Mesenchymal stem cell (in vitro differentiated cells and primary cell): Measurements from ENCODE around the gene TNRC6A.

Experiments used
- DNase-seq: peaks from one replicate; pipeline ENCODE4 v3.0.0-alpha.2; 2013
- H2AFZ ChIP-seq: one replicate; pipeline ENCODE4 v1.6.1; 2013; ENCODE audit warnings: low read depth, mild to moderate bottlenecking, control low read depth, inconsistent platforms, low read length, moderate library complexity
- H2AK5ac ChIP-seq: 2 replicates; pipeline ENCODE4 v1.6.1; 2013; ENCODE audit warnings: low read length, moderate library complexity, mild to moderate bottlenecking, inconsistent platforms; ENCODE audit not compliant: severe bottlenecking
- H2BK120ac ChIP-seq: one replicate; pipeline ENCODE4 v1.6.1; 2013; ENCODE audit warnings: low read depth, mild to moderate bottlenecking, inconsistent platforms, low read length, moderate library complexity
- H2BK12ac ChIP-seq, 2 experiments: one replicate each; pipeline ENCODE4 v1.6.1; 2013; ENCODE audit warnings: inconsistent platforms in 2 of 2, low read length in 2 of 2, mild to moderate bottlenecking in 2 of 2, moderate library complexity in 2 of 2, control low read depth in 1 of 2
- H2BK15ac ChIP-seq: one replicate; pipeline ENCODE4 v1.6.1; 2013; ENCODE audit warnings: mild to moderate bottlenecking, low read depth, inconsistent platforms; ENCODE audit not compliant: poor library complexity, severe bottlenecking
- H2BK5ac ChIP-seq: 2 replicates; pipeline ENCODE4 v1.6.1; 2013; ENCODE audit warnings: low read depth, mild to moderate bottlenecking, low read length, control low read depth, inconsistent platforms; ENCODE audit not compliant: poor library complexity, severe bottlenecking
- H3K14ac ChIP-seq, 2 experiments: one replicate each; pipeline ENCODE4 v1.6.1; 2013; ENCODE audit warnings: inconsistent platforms in 2 of 2, low read length in 2 of 2, control low read depth in 1 of 2, mild to moderate bottlenecking in 1 of 2, moderate library complexity in 1 of 2
- H3K18ac ChIP-seq, 2 experiments: one replicate each; pipeline ENCODE4 v1.6.1; 2013; ENCODE audit warnings: inconsistent platforms in 2 of 2, low read length in 2 of 2, control low read depth in 1 of 2, low read depth in 1 of 2, mild to moderate bottlenecking in 1 of 2
- H3K23ac ChIP-seq, 2 experiments: one replicate each; pipeline ENCODE4 v1.6.1; 2013; ENCODE audit warnings: inconsistent platforms in 2 of 2, low read length in 2 of 2, mild to moderate bottlenecking in 2 of 2, moderate library complexity in 2 of 2, control low read depth in 1 of 2
- H3K27ac ChIP-seq: 2 replicates; pipeline ENCODE4 v1.5.1; 2013; ENCODE audit warnings: mild to moderate bottlenecking, moderate library complexity, low read length, control low read depth, inconsistent platforms; ENCODE audit not compliant: poor library complexity, severe bottlenecking
- H3K27me3 ChIP-seq, 2 experiments: 2 replicates each; pipeline versions ENCODE4 v1.6.1 to v1.7.0; 2013; ENCODE audit warnings: low read length in 2 of 2, mild to moderate bottlenecking in 2 of 2, moderate library complexity in 2 of 2, control low read depth in 1 of 2, inconsistent platforms in 1 of 2; ENCODE audit not compliant: control insufficient read depth in 1 of 2, insufficient read depth in 1 of 2
- H3K36me3 ChIP-seq, 2 experiments: 2 replicates each; pipeline versions ENCODE4 v1.6.1 to v1.7.0; 2013; ENCODE audit warnings: low read length in 2 of 2, control low read depth in 1 of 2, inconsistent platforms in 1 of 2, low read depth in 1 of 2, mild to moderate bottlenecking in 1 of 2; ENCODE audit not compliant: insufficient read depth in 2 of 2, control insufficient read depth in 1 of 2
- H3K4ac ChIP-seq, 2 experiments: one replicate each; pipeline ENCODE4 v1.6.1; 2013; ENCODE audit warnings: inconsistent platforms in 2 of 2, low read length in 2 of 2, mild to moderate bottlenecking in 2 of 2, moderate library complexity in 2 of 2, control low read depth in 1 of 2, low read depth in 1 of 2
- H3K4me1 ChIP-seq: 2 replicates; pipeline ENCODE4 v1.6.1; 2013; ENCODE audit warnings: low read depth, low read length, control low read depth; ENCODE audit not compliant: control insufficient read depth, insufficient read depth
- H3K4me2 ChIP-seq: 2 replicates; pipeline ENCODE4 v1.6.1; 2013; ENCODE audit warnings: low read length, mild to moderate bottlenecking, inconsistent platforms; ENCODE audit not compliant: poor library complexity, severe bottlenecking
- H3K4me3 ChIP-seq, 2 experiments: 2 replicates each; pipeline versions ENCODE4 v1.5.1 to v1.7.0; 2013; ENCODE audit warnings: low read length in 2 of 2, mild to moderate bottlenecking in 2 of 2, control low read depth in 1 of 2, low read depth in 1 of 2; ENCODE audit not compliant: insufficient read depth in 1 of 2
- H3K79me1 ChIP-seq: replicated peaks from 2 replicates; pipeline ENCODE4 v1.6.1; 2013; ENCODE audit warnings: mild to moderate bottlenecking, control low read depth, low read length, inconsistent platforms; ENCODE audit not compliant: poor library complexity, severe bottlenecking
- H3K9ac ChIP-seq: 2 replicates; pipeline ENCODE4 v1.7.0; 2013; ENCODE audit warnings: mild to moderate bottlenecking, low read length, moderate library complexity
- H3K9me3 ChIP-seq: 2 replicates; pipeline ENCODE4 v1.7.0; 2013; ENCODE audit warnings: mild to moderate bottlenecking, low read length; ENCODE audit not compliant: control insufficient read depth
- H4K8ac ChIP-seq: one replicate; pipeline ENCODE4 v1.6.1; 2013; ENCODE audit warnings: inconsistent platforms, mild to moderate bottlenecking, low read length, moderate library complexity
- H4K91ac ChIP-seq: one replicate; pipeline ENCODE4 v1.6.1; 2013; ENCODE audit warnings: mild to moderate bottlenecking, low read length, inconsistent platforms
- WGBS: methylation state at CpG from one replicate; pipeline ENCODE4 v1.1.7; 2013; ENCODE audit warnings: mixed read lengths; 5-methylcytosine and 5-hydroxymethylcytosine counted together

The TNRC6A gene

DNA sequence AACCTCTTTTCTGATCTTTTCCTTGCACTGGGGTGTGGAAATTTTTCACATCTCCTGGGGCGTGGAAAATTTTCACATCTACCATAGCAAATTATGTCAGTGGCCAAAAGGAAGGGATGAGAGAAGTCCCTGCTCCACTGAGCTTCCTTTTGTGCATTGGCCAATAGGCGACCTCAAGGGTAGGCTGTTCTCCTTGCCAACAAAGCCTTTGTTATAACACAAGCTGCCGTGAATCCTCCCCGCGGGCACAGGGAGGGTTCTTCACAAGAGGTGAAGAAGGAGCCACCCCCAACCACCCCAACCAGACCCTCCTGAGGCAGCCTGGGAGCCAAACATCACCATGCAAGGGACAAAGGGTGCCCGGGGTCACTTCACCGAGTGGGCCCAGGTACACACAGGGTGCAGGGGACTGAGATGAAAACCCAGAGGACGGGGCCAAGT is 122.8 kb downstream of the TNRC6A start:
- Histone ChIP-seq H3K9ac (no peak overlapping the region), H4K91ac (no peak overlapping the region), H2BK120ac (no peak overlapping the region), H3K4me1 (peaks cover 17% of the 10 kb centered on the region), H2BK12ac (no peak overlapping the region), H3K27ac (no peak overlapping the region), H3K4me3 (no peak overlapping the region), H2AK5ac (no peak overlapping the region), H3K4ac (no peak overlapping the region), H2BK15ac (no peak overlapping the region), H3K14ac (no peak overlapping the region), H3K9me3 (no peaks in the 10 kb centered on the region), H3K27me3 (no peaks in the 10 kb centered on the region), H2BK5ac (no peak overlapping the region), H3K18ac (no peak overlapping the region), H3K36me3 (no peaks in the 10 kb centered on the region), H3K4me2 (no peak overlapping the region), H2AFZ (no peak overlapping the region), H4K8ac (peak overlapping the region; percentile 55), H3K23ac (no peak overlapping the region), H3K79me1 (no peaks in the 10 kb centered on the region)
- 90% methylated on average over 8 of the region's 8 CpGs for WGBS
- DNase-seq, result no peak

- no peak for DNase-seq
- H3K36me3 ChIP-seq, result no peaks in the 10 kb centered on the region
- H3K4me1 ChIP-seq, result peaks cover 15% of the 10 kb centered on the region
- no peak overlapping the region for H3K9ac ChIP-seq
- no peaks in the 10 kb centered on the region for H3K79me1 ChIP-seq
- no peak overlapping the region for H4K8ac ChIP-seq
- no peak overlapping the region for H2BK120ac ChIP-seq
- H3K23ac ChIP-seq, result no peak overlapping the region
- H2AK5ac ChIP-seq, result no peak overlapping the region
- H2BK12ac ChIP-seq, result peak overlapping the region; percentile 11 to 32
- no peak overlapping the region for H3K4ac ChIP-seq
- H4K91ac ChIP-seq, result peak overlapping the region; percentile 9
- no peak overlapping the region for H2BK5ac ChIP-seq
- H3K27ac ChIP-seq, result no peak overlapping the region
- H3K27me3 ChIP-seq, result no peaks in the 10 kb centered on the region
- H3K4me2 ChIP-seq, result no peak overlapping the region
- H2BK15ac ChIP-seq, result no peak overlapping the region
- 93% methylated on average over 8 of the region's 8 CpGs for WGBS
- no peak overlapping the region for H2AFZ ChIP-seq
- H3K9me3 ChIP-seq, result no peaks in the 10 kb centered on the region
- peak overlapping the region in 1 of 2 experiments; percentile 42 for H3K4me3 ChIP-seq
- H3K18ac ChIP-seq, result no peak overlapping the region
- H3K14ac ChIP-seq, result no peak overlapping the region
These were observed 123.8 kb downstream of the TNRC6A start for GRCh38 chr16:24853169-24853824.

- Histone ChIP-seq H2BK5ac (no peak overlapping the region), H3K79me1 (no peaks in the 10 kb centered on the region), H3K23ac (no peak overlapping the region), H3K18ac (no peak overlapping the region), H2BK120ac (no peak overlapping the region), H2BK15ac (no peak overlapping the region), H3K4me1 (peaks cover 12% of the 10 kb centered on the region), H3K36me3 (no peaks in the 10 kb centered on the region), H4K8ac (no peak overlapping the region), H2AK5ac (no peak overlapping the region), H3K4me3 (peak overlapping the region in 1 of 2 experiments; percentile 42), H2BK12ac (no peak overlapping the region), H3K4me2 (no peak overlapping the region), H3K27me3 (no peaks in the 10 kb centered on the region), H3K14ac (no peak overlapping the region), H2AFZ (no peak overlapping the region), H3K4ac (no peak overlapping the region), H3K27ac (no peak overlapping the region), H3K9ac (no peak overlapping the region), H4K91ac (no peak overlapping the region), H3K9me3 (no peaks in the 10 kb centered on the region)
- peak; percentile 31 for DNase-seq
- 47% methylated on average over 18 of the region's 18 CpGs for WGBS
These were observed 124.4 kb downstream of the TNRC6A start for GRCh38 chr16:24853830-24854229.

DNA sequence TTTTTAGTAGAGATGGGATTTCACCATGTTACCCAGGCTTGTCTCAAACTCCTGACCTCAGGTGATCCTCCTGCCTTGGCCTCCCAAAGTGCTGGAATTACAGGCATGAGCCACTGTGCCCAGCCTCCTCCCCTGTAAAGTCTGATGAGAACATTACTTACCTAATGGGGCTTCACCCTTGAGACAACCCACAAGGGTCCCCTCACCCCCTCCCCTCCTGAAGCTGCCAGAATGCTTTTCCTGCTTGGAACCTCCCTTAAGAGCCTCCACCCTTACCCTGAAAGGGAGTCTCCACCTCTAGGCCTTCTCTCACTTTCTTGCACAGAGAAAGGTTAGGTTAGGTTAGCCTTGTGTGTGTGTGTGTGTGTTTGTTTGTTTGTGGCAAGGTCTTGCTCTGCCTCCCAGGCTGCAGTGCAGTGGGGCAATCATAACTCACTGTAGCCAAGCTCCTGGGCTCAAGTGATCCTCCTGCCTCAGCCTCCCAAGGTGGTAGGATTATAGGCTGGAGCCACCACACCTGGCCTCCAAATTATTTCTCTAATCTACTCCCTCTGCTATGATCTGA is 125.2 kb downstream of the TNRC6A start:
- no peak overlapping the region for H2AK5ac ChIP-seq
- no peak overlapping the region for H2BK12ac ChIP-seq
- H3K9ac ChIP-seq, result no peak overlapping the region
- H4K91ac ChIP-seq, result no peak overlapping the region
- H2BK15ac ChIP-seq, result no peak overlapping the region
- H2BK5ac ChIP-seq, result no peak overlapping the region
- H2AFZ ChIP-seq, result no peak overlapping the region
- no peak overlapping the region for H3K4me3 ChIP-seq
- H3K27me3 ChIP-seq, result no peaks in the 10 kb centered on the region
- H3K14ac ChIP-seq, result no peak overlapping the region
- H3K79me1 ChIP-seq, result no peaks in the 10 kb centered on the region
- no peaks in the 10 kb centered on the region for H3K36me3 ChIP-seq
- H4K8ac ChIP-seq, result no peak overlapping the region
- DNase-seq, result no peak
- H3K27ac ChIP-seq, result no peak overlapping the region
- no peak overlapping the region for H3K4ac ChIP-seq
- no peak overlapping the region for H2BK120ac ChIP-seq
- H3K9me3 ChIP-seq, result no peaks in the 10 kb centered on the region
- H3K4me2 ChIP-seq, result no peak overlapping the region
- H3K18ac ChIP-seq, result no peak overlapping the region
- H3K23ac ChIP-seq, result no peak overlapping the region
- peaks cover 8% of the 10 kb centered on the region for H3K4me1 ChIP-seq
